ENCODE measurements around the gene IGF2.

Gene IGF2

DNA sequence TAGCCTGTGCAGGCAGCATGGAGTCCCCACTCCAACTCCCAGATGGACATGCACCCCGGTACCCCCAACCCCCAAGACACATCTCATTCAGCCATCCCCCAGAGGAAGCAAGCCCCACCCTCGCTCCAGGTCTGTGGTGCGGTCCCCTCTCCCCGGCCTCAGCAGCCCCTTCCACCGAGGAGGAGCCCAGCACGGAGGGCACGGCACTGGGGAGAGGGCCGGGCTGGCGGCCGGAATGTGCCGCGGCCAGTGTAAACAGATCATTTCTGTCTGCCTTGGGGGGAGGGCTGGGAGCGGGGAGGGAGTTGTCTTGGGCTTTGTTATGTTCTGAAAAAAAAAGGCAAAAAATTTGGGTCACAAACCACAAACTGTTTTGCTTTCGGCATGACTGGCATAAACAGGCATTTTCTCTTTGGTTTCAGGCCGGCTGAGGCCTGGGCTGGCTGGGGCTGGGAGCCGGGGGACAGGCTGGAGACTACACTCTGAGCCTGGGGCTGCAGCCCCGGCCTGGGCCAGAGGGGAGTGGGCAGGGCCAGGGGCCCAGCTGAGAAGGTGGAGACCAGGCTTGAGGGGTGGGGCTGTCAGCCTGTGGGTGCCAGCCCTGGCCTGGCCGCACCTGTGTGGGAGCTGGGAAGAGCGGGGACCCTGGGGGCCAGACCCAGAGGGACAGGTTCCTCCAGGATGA is 16.8 kb downstream of the IGF2 start:
- no peak for DNase-seq

DNA sequence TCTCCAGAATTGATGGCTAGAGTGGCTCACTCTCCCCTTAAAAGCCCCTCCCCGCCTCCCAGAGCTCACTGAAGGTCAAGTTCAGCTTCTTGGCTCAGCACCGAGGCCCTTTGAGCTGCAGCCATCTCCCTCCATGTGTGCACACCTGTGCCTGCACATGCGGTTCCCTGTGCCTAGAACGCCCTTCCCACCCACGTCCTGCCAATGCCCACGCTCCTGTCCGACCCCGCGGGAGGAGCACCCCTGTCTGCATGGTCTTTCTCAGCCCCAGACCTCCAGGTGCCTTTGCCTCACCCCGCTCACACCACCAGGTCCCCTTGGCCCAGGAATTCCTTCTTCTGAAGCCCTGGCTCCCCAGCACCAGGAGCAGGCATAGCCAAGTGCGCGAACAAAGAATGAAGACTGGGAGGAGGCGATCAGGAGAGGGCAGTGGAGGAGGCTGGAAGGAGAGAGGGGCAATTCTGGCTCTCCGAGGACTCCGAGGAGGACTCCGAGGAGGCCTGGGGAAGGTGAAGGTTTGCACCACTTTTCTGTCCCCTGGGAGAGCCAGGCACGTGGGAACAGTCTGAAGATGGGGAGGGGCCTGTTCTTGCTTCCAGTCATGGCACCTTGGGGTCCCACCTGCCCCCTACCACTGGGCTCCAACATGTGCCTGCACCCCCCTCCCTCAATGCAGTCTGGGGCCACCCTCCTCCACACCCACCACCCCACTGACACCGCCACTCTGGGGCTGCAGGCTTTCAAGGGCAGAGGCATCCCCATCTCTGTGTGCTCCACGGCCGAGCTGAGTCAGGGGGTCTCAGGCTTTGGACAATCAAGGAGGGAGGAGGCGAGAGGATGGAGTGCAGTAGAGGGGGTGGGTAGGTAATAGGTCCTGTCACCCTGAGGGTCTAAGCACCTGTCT is 17.7 kb downstream of the IGF2 start:
- no peak for DNase-seq

DNA sequence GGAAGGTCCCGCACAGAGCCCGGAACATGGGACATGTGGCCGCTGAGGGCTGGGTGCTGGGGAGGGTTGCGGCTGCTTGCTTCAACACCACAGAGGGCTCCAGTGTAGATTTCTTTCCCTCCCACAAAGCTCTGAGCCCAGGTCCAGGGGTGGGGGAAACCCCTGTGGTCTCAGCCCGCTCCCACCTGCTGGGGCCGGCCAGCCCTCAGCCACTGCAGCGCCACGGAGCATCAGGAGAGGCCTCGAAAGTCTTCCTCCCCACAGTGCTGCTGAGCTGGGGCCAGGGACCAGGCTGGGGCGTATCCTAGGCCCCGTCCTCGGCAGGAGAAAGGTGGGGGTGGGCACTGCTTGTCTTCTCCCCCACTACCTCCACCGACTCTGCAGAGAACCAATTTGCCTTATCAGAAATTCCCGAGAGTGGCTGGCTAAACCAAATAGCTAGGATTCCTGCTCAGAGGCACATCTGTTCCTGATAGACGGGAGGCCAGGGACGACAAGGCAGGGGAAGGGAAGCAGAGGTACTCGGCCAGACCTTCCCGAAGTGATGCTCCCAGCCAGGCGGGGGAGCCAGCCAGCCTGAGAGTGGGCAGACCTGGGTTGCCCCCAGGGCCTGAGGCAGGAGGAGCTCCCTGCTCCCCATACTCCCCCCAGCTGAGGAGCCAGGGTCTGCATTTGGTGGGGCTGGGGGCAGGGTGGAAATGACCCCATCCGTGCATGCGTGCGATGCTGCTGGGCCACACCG is 18.7 kb downstream of the IGF2 start:
- DNase-seq = no peak

DNA sequence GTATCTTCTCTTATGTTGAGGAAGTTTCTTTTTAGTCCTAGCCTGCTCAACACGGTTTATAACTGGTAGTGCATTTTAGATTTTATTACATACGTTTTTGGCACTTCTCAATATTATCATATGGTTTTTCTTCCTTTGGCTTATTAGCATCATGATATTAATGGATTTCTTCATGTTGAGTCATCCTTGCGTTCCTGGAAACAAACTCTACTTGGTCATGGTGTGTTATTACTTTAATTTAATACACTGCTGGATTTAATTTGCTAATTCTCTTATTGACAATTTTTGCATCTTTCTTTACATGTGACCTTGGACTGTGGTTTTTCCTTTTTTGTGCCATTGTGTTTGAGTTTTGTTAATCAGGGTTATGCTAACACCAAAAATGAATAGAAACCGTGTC is 20.5 kb downstream of the IGF2 start:
- DNase-seq = no peak

DNA sequence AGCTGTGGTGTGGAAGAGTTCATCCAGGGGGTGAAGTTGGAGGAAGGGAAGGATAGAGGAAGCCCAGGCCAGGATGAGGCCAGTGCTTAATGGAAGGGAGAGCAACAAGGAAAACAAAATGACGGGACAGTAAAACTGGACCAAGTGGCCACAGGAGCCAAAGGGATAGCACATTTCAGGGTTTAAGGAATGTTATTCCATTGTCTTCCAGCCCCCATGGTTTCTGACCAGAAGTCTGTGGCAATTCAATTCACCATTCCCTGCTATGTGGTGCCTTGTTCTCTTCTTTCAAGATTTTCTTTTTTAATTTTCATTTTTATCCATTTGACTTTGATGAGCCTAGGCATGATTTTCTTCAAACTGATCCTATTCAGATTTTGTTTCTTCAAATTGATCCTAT is 22.5 kb downstream of the IGF2 start:
- no peak for DNase-seq

DNA sequence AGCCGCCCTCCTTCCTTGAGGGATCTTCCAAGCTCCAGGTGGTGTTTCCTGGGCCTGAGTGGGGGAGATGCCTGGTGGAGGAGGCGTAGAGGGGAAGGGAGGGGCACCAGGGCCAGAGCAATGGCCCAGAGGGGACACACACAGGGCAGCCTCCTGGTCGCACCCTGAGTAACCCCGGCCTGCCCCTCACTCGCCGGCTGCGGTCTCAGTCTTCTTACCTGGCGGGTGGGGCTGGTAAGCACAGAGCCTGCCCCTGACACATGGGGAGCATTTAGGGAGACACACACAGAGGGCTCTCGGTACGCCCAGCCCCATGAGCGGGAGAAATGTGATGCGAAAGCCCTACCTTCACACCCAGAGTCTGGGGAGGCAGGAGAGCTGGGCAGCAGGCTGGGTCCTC is 23.9 kb downstream of the IGF2 start:
- DNase-seq = no peak

DNA sequence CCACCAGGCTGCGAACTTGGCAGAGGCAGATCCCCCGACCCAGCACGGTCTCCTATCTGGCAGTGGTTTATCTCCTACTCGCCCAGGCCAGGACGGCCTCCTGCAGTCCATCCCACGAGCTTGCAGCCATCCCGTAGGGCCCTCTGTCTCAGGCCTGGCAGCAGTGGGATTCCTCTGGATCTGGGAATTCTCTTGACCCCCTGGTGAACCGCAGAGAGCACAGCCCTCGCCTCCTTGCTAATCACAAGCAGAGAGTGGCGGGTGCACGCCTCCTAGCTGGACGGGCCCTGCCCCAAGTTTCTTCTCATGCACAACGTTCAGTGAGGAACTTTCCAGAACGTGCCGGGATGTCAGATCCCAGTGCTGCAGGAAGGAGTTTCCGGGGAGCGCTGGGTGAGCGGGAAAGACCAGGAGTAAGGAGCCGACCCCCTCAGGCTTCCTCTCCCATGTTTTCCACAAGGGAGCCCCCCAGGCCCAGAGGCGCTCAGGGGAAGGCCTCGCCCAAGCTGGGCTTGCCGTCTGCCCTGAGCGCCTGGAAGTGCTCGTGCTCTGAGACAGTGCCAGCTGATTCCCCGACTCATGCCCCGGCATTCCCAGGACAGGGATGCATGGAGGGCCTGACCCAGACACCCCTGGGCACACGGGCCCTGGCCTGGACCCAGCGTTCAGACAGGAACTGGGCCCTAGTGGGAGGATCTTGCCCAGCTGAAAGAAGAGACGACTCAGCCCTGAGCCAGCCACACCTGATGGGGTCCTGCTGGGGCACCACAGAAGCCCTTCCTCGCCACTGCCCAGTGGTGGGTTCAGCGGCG is 24.6 kb downstream of the IGF2 start:
- no peak for DNase-seq

DNA sequence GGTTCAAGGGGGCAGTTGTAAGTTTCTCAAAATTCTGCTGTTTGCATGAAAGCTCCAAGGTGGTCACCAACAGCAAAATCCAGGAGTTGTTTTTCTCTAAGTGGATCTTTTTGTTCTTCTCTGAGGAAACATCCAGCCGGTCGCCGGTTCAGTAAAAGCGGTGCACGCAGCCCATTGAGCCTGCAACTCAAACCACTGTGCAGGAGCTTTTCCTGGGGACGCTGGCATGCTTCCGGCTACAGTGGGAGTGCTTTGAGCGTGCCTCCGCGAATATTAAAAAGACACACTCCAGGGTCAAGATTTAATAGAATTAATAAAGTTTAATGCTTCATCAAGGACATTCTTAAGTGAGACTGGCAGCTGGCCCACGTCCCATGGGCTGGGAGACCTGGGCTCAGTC is 25.4 kb downstream of the IGF2 start:
- no peak for DNase-seq

DNA sequence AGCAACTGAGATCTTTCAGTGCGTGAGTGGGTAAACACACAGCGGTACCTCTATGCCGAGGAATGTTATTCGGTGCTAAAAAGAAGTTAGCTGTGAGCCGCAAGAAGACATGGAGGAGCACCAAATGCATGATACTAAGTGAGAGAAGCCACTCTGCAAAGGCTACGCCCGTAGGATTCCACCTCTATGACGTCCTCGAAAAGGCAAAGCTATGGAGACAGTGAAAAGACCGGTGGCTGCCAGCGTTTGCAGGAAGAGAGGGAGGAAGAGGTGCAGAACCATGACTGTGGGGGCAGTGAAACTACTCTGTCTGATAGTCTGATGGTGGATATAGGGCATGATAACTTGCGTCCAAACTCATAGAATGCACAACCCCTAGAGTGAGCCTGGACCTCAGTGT is 28.7 kb downstream of the IGF2 start:
- no peak for DNase-seq

DNA sequence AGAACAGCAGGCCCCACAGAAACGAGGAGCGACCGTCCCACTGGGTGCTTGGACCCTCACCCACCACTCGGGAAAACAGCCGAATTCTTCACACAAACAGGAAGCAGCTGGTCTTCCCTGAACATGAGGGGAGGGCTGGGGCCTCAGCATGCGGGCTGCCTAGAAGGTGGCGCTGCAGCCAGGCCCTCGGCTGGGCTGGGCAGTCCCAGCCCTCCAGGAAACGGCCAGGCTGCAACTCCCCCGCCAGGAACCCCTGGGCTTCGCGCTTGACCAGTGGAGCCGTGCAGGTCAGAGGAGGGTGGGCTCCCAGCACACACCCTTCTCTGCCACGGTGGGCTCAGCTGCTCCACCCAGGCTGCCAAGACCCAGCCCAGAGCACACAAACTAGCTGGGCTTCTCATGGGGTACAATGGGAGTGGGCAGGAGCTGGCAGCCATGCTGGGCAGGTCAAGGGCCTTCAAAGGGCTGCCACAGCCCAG is 29.6 kb downstream of the IGF2 start:
- no peak for DNase-seq

DNA sequence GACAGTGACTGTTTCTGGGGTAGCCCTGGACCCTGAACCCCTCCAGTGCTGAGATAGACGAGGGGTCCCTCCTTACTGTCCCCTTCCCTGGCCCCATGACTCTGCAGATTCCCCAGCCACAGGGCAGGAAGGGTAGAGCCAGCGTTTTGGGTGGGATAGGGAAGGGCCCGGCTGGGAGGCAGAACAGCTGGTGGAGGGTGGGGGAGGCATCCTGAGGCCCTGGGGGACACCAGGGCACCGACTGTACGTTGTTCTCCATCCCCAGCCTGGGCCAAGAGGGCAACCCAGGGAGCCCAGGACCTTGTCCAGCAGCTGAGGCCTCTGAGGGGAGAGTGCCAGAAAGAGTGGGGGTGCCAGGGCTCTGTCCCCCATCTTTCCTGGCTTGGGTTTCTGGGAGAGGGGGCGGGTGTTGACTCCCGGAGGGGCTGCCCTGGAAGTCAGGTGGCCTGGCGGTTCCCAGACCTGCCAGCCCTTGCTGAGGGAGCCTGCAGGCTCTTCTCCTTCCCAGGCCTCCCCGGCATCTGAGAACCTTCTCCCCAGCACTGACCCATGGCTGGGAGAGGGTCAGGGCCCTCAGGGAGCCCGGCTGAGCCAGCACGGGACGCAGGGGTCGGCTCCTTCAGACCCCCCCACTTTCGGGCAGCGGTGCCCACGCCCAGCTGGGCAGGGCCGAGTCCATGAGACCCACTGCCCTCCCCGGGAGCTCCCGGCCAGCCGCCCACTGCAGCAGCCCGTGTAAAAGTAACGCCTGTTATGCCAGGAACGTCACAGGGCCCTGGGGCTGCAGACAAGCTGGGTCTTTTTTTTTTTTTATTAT is 30.3 kb downstream of the IGF2 start:
- no peak for DNase-seq

DNA sequence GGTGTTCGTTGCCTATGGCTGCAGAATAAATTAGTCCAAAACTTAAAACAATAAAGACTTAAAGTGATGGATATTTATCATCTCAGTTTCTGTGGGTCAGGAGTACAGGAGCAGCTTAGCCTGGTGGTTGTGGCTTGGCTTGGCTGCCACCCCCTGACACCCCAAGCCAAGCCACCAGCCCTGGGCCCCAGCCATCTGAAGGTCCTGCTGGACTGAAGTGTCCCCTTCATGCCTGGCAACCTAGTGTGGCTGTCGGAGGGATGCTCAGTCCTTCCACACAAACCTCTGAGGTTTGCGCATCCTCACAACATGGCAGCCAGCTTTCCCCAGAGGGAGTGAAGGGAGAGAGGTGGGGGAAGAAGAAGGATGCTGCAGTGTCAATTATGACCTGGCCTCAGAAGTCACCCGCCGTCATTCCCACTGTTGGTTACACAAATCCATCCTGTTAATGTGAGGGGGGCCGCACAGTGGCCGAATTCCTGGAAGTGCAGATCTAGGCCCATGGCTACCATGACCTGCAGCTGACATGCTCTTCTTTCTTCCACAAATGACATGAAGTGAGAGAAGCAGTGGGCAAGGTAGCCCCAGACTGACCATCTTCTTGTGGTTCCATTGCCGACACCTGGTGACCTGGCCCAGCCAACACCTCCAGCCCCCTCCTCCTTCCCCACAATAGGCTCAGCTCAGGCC is 31.1 kb downstream of the IGF2 start:
- no peak for DNase-seq

DNA sequence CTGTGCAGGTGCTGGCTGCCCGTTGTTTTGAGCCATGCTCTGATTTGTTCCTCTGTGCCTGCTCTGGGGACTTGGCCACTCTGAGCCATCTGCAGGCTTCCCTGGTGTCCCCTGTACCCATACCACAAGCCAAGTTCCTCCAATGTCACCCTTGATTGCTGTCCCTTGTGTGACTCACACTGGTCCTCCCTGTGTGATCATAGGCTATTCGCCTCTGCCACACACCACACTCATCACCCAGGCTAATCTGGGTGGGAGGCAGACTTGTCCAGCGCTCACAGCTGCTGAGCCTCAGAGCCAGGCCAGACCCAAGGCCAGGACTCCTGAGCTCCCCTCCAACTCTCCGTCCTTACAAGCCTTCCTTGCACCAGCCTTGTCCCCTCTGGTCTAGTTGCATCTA is 31.7 kb downstream of the IGF2 start:
- DNase-seq = no peak

DNA sequence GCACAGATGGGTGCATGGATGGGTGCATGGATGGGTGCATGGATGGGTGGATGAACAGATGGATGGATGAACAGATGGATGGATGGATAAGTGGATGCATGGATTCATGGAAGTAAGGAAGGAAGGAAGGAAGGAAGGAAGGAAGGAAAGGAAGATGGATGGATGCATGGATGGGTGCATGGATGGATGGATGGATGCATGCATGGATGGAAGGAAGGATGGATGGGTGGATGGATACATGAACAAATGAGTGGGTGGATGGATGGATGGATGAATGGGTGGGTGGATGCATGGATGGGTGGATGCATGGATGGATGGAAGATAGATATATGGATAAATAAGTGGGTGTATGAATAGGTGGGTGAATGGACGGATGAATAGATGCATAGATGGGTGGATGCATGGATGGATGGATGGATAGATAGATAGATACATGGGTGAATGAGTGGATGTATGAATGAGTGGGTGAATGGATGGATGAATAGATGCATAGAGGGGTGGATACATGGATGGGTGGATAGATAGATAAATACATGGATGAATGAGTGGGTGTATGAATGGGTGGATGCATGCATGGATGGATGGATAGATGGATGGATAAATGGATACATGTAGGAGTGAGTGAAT is 32.5 kb downstream of the IGF2 start:
- no peak for DNase-seq

DNA sequence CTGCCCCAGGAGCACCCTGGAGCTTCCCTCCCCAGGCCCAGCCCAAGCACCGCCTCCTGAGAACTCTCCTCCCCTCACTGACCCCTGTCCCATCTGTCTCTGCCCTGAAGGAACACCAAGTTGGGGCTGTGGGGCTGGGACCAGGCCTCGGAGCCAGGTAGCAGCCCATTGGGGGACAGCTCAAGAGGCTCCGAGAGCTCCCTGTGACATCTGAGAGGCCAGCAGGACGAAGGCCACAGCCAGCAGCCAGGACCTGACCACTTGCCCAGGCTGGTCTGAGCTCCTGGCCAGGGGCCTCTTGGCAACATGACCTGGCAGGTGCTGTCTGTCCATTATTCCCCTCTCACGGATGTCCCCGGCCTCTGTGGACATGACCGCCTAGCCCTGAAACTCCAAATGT is 33.7 kb downstream of the IGF2 start:
- no peak for DNase-seq

DNA sequence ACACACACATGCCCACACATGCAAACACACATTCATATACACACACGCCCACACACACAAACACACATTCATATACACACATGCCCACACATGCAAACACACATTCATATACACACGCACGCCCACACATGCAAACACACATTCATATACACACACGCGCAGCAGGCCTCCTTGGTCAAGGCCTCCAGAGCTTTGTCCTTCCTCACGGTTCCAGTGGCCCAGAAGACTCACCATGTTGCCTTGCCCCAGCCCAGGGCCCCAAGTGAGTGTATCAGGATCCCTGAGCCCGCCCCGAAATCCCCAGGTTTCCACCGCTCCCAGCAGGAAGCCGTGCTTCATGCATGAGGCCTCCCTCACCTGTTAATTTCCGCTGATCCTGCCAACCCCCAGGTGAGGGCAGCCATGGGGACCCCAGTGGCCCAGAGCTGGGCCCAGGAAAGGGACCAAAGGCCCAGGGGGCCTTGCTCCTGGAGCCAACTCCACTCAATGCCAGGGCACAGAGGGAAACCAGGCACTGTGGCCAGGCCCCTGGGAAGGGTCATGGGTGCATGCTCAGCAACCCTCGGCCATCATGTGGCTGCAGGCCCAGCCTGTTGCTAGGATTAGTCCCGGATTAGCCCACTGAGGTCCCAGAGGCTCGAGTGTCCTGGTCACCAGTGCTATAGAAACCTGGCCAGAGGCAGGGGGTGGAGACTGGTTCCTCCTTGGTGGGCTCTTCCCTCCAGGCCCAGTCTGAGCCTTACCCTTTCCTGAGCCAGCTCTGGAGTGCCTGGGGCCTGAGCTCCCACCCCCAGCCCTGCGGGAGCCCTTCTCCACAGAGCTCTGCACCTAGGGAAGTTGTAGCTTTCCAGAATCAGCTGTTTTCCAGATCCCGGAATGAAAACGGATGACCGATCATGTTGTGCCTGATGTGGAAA is 34.4 kb downstream of the IGF2 start:
- no peak for DNase-seq

DNA sequence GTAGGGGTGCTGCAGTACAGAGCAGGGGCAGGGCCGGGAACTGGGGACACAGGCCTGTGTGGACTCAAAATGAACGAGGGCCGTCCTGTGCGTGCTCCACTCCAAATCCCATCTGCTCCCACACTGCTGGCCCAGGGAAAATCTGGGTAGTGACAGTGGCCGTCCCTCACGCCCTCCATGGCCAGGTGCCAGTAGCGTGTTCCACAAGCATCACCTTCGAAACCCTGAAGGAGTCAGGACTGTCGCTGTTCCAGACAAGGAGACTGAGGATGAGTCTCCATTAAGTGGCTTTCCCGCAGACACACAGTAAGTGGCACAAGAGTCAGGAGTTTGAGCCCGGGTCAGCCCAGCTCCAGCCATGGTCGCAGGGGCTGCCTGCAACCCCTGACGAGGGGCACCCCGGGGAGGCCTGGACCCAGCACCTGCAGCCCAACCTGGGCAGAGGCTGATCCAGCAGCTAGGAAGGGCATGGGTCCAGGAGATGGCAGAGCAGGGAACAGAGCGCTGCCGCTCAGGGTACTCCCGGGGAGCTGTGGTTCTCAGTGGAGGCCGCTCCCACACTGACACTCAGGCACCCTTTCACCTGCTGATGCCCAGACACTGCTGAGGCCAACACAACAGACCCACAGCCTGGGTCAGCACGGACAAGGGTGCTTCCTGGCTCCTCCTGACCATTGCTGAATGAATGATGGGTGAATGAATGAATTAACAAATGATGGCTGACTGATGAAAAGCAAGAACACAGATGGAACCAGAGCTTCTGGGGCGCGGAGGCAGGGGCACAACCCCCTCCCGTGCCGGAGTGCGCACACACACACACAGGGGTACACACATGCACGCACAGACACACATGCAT is 35.3 kb downstream of the IGF2 start:
- DNase-seq = no peak

DNA sequence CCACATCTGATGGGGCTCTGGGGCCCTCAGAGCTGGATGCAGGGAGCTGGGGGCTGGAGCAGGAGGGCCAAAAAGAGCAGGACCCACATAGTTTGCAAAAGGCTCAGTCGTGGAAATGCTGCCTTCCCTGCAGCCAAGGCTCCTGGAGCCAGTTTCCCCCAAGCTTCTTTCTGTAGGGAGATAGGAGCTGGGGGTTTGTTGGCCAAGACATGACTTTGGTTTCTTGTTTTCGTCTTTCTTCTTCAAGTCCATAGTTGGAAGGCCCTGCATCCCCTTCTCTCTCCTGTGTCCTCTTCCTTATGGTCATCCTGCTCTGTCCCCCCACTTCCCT is 36.3 kb downstream of the IGF2 start:
- no peak for DNase-seq

All from NCI-H524 treated with DMSO at 0.1 percent for 48 hours (cell line).